Choroid plexus epithelial cell (primary cell): Measurements from ENCODE around the gene MTNR1A.

ENCODE experiments used
- DNase-seq: peaks from one replicate; pipeline ENCODE4 v3.0.0-alpha.2; 2010; ENCODE audit warnings: low read depth
- H3K4me3 ChIP-seq: 2 replicates; pipeline ENCODE4 v1.5.1; 2011; ENCODE audit warnings: low read depth, mild to moderate bottlenecking, control low read depth, low read length, moderate library complexity
- TF ChIP-seq, protein P1 (sequence below): conservative IDR thresholded peaks from 2 replicates; pipeline ENCODE4 v1.5.1; 2011; ENCODE audit warnings: low read depth, mild to moderate bottlenecking, control low read depth, inconsistent platforms, low read length, moderate library complexity

MTNR1A gene

DNA sequence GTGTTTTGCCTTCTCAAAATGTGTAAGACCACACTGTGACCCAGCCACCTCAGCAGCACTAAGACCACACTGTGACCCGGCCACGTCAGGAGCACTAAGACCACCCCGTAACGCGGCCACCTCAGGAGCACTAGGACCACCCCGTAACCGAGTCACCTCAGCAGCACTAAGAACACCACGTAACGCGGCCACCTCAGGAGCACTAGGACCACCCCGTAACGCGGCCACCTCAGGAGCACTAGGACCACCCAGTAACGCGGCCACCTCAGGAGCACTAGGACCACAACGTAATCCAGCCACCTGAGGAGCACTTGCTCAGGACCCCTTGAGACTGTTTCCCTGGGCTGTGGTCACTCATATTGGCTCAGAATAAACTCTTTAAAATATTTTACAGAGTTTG, 71.7 kb downstream of the MTNR1A start:
- no peak for DNase-seq
- H3K4me3 ChIP-seq: no peak overlapping the region
- TF ChIP-seq, protein P1, sequence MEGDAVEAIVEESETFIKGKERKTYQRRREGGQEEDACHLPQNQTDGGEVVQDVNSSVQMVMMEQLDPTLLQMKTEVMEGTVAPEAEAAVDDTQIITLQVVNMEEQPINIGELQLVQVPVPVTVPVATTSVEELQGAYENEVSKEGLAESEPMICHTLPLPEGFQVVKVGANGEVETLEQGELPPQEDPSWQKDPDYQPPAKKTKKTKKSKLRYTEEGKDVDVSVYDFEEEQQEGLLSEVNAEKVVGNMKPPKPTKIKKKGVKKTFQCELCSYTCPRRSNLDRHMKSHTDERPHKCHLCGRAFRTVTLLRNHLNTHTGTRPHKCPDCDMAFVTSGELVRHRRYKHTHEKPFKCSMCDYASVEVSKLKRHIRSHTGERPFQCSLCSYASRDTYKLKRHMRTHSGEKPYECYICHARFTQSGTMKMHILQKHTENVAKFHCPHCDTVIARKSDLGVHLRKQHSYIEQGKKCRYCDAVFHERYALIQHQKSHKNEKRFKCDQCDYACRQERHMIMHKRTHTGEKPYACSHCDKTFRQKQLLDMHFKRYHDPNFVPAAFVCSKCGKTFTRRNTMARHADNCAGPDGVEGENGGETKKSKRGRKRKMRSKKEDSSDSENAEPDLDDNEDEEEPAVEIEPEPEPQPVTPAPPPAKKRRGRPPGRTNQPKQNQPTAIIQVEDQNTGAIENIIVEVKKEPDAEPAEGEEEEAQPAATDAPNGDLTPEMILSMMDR: no peak
